Stimulated activated CD4-positive, alpha-beta T cell treated with anti-CD3 and anti-CD28 coated beads, Interleukin-4, amount 100 ng/mL, for 48 hours (primary cell): Measurements from ENCODE around the gene SPOCK1.
A peak's percentile ranks its signal among the peaks of the same experiment; 100 is the strongest.

Source experiments
- DNase-seq, 2 donors: peaks; one replicate each; pipeline ENCODE4 v3.0.0-alpha.2; 2020; ENCODE audit warnings: low read depth in 2 of 2

The SPOCK1 gene

GRCh38 chr5:137113161-137113560 lies 386.0 kb downstream of the SPOCK1 start:
- DNase-seq: no peak

GRCh38 chr5:137105351-137106035 lies 393.6 kb downstream of the SPOCK1 start:
- no peak for DNase-seq

- no peak for DNase-seq
Measured at GRCh38 chr5:137101544-137101943, 397.6 kb downstream of the SPOCK1 start.

GRCh38 chr5:137099651-137100050 lies 399.5 kb downstream of the SPOCK1 start:
- no peak for DNase-seq

- DNase-seq: no peak
Measured at GRCh38 chr5:137098663-137099062, 400.5 kb downstream of the SPOCK1 start.

- DNase-seq: no peak
Measured at GRCh38 chr5:137098238-137098637, 400.9 kb downstream of the SPOCK1 start.

GRCh38 chr5:137097203-137097602 lies 401.9 kb downstream of the SPOCK1 start:
- no peak for DNase-seq

GRCh38 chr5:137096149-137097103 lies 402.7 kb downstream of the SPOCK1 start:
- no peak for DNase-seq

GRCh38 chr5:137095597-137095996 lies 403.5 kb downstream of the SPOCK1 start:
- no peak for DNase-seq

- DNase-seq: no peak
Measured at GRCh38 chr5:137092831-137093230, 406.3 kb downstream of the SPOCK1 start.

- DNase-seq: no peak
Measured at GRCh38 chr5:137091472-137091871, 407.7 kb downstream of the SPOCK1 start.

GRCh38 chr5:137090721-137091120 lies 408.4 kb downstream of the SPOCK1 start:
- DNase-seq: no peak

- DNase-seq: no peak
Measured at GRCh38 chr5:137090151-137090550, 409.0 kb downstream of the SPOCK1 start.

- DNase-seq: no peak
Measured at GRCh38 chr5:137088175-137088574, 411.0 kb downstream of the SPOCK1 start.

GRCh38 chr5:137086342-137086741 lies 412.8 kb downstream of the SPOCK1 start:
- no peak for DNase-seq

- DNase-seq: no peak
Measured at GRCh38 chr5:137085206-137085605, 413.9 kb downstream of the SPOCK1 start.

- no peak for DNase-seq
Measured at GRCh38 chr5:137084016-137084415, 415.1 kb downstream of the SPOCK1 start.

- DNase-seq: no peak
Measured at GRCh38 chr5:137082951-137083350, 416.2 kb downstream of the SPOCK1 start.

GRCh38 chr5:137078171-137078665 lies 420.9 kb downstream of the SPOCK1 start:
- DNase-seq: no peak

- DNase-seq: peak; percentile 8 to 11
Measured at GRCh38 chr5:137075163-137075970, 423.8 kb downstream of the SPOCK1 start.

- no peak for DNase-seq
Measured at GRCh38 chr5:137073189-137073588, 425.9 kb downstream of the SPOCK1 start.
